B cell (primary cell): Measurements from ENCODE around the gene SF1. TPM values are rescaled to one million over a fixed set of nuclear protein-coding genes. Genes with fewer than 3 reads are reported as not detected.

Source experiments
- ATAC-seq: fragments of 200-7000 bp; cut with Tn5 transposase; one replicate; pipeline ENCODE4 v1.10.0; 2021; ENCODE audit warnings: low read depth, mild to moderate bottlenecking, moderate number of reproducible peaks, moderate library complexity
- CTCF ChIA-PET: fragments of 350-600 bp; sonication (Branson Sonifier 250); formaldehyde crosslinking; loops from one replicate; lab custom pipeline; 2021; ENCODE audit warnings: antibody characterized with exemption, inconsistent platforms; lab: Charles Lee
- POLR2A ChIA-PET: fragments of 350-600 bp; sonication (Branson Sonifier 250); formaldehyde crosslinking; loops from one replicate; lab custom pipeline; 2021; ENCODE audit warnings: antibody characterized with exemption; lab: Charles Lee
- DNase-seq: peaks from one replicate; pipeline ENCODE4 v3.0.0; 2013
- H2AFZ ChIP-seq: 2 replicates; pipeline ENCODE4 v1.6.1; 2012; ENCODE audit warnings: mild to moderate bottlenecking, low read depth, low read length; ENCODE audit not compliant: insufficient read depth, poor library complexity, severe bottlenecking
- H3K27ac ChIP-seq, 2 donors: 1 replicate in 1 of 2; 2 replicates in 1 of 2; pipeline ENCODE4 v1.5.1; 2012 to 2013; ENCODE audit warnings: low read length in 2 of 2, mild to moderate bottlenecking in 2 of 2, moderate library complexity in 1 of 2
- H3K27me3 ChIP-seq, 4 experiments: fragments of 200-600 bp in 1 of 4; sonication (generic) in 1 of 4; replicated peaks in 1 of 4; 1 replicate in 2 of 4; 2 replicates in 2 of 4; pipeline versions ENCODE4 v1.6.1 to v1.7.0; 2013 to 2016; ENCODE audit warnings: low read length in 3 of 4, mild to moderate bottlenecking in 2 of 4, mixed read lengths in 1 of 4, moderate library complexity in 1 of 4; ENCODE audit not compliant: insufficient read depth in 4 of 4, control insufficient read depth in 3 of 4; ENCODE audit errors: control extremely low read depth in 1 of 4
- H3K36me3 ChIP-seq, 2 experiments: replicated peaks in 1 of 2; 1 replicate in 1 of 2; 2 replicates in 1 of 2; pipeline versions ENCODE4 v1.6.1 to v1.7.1; 2013; ENCODE audit warnings: low read length in 1 of 2; ENCODE audit not compliant: insufficient read depth in 2 of 2, control insufficient read depth in 1 of 2; ENCODE audit errors: control extremely low read depth in 1 of 2, extremely low read depth in 1 of 2
- H3K4me1 ChIP-seq, 2 donors: fragments of 200-600 bp in 1 of 2; sonication (generic) in 1 of 2; 1 replicate in 1 of 2; 2 replicates in 1 of 2; pipeline versions ENCODE4 v1.5.1 to v1.6.1; 2013 to 2017; ENCODE audit warnings: low read length in 2 of 2; ENCODE audit not compliant: control insufficient read depth in 2 of 2, insufficient read depth in 2 of 2
- H3K4me2 ChIP-seq: replicated peaks from 2 replicates; pipeline ENCODE3; 2012; ENCODE audit warnings: mild to moderate bottlenecking, low read depth, low read length; ENCODE audit not compliant: poor library complexity, severe bottlenecking
- H3K4me3 ChIP-seq, 5 experiments: fragments of 200-600 bp in 1 of 5; sonication (generic) in 1 of 5; 1 replicate in 3 of 5; 2 replicates in 2 of 5; pipeline versions ENCODE4 v1.5.1 to v1.7.0; 2011 to 2016; ENCODE audit warnings: low read length in 4 of 5, mild to moderate bottlenecking in 4 of 5, low read depth in 2 of 5, control low read depth in 1 of 5, moderate library complexity in 1 of 5; ENCODE audit not compliant: insufficient read depth in 1 of 5; ENCODE audit errors: control extremely low read depth in 1 of 5, extremely low read depth in 1 of 5
- H3K79me2 ChIP-seq: fragments of 200-600 bp; sonication (generic); one replicate; pipeline ENCODE4 v1.6.0; 2016; ENCODE audit warnings: low read length; ENCODE audit not compliant: control insufficient read depth, insufficient read depth
- H3K9ac ChIP-seq: fragments of 200-600 bp; sonication (generic); 2 replicates; pipeline ENCODE4 v1.6.1; 2017; ENCODE audit warnings: mild to moderate bottlenecking, low read length, moderate library complexity
- H3K9me3 ChIP-seq, 3 donors: one replicate each; pipeline versions ENCODE4 v1.6.1 to v1.7.1; 2013; ENCODE audit warnings: low read length in 2 of 3; ENCODE audit not compliant: control insufficient read depth in 2 of 3, insufficient read depth in 1 of 3; ENCODE audit errors: control extremely low read depth in 1 of 3
- H4K20me1 ChIP-seq: 2 replicates; pipeline ENCODE4 v1.6.0; 2012; ENCODE audit warnings: mild to moderate bottlenecking, low read length; ENCODE audit not compliant: insufficient read depth, control insufficient read depth, poor library complexity, severe bottlenecking
- H3K27ac Mint-ChIP-seq: one replicate; pipeline ENCODE4 v1.8.0; 2021; ENCODE audit warnings: mixed read lengths
- H3K27me3 Mint-ChIP-seq: one replicate; pipeline ENCODE4 v1.8.0; 2021; ENCODE audit warnings: mixed read lengths
- H3K4me1 Mint-ChIP-seq: one replicate; pipeline ENCODE4 v1.8.0; 2021; ENCODE audit warnings: mixed read lengths
- H3K4me3 Mint-ChIP-seq: one replicate; pipeline ENCODE4 v1.8.0; 2021; ENCODE audit warnings: mixed read lengths
- H3K9me3 Mint-ChIP-seq: one replicate; pipeline ENCODE4 v1.8.0; 2022; ENCODE audit warnings: mixed read lengths; ENCODE audit not compliant: insufficient read depth
- EZH2 ChIP-seq: IDR thresholded peaks from 2 replicates; pipeline ENCODE4 v1.6.1; 2012; ENCODE audit warnings: borderline replicate concordance, low read depth, mild to moderate bottlenecking, moderate library complexity, low read length; ENCODE audit not compliant: insufficient read depth, poor library complexity, severe bottlenecking
- WGBS: methylation state at CpG from one replicate; pipeline ENCODE4 v1.1.5; 2013; ENCODE audit warnings: missing lambda C conversion rate; ENCODE audit not compliant: insufficient coverage; 5-methylcytosine and 5-hydroxymethylcytosine counted together
- intact Hi-C: fragments of 100-400 bp; cut with micrococcal nuclease; formaldehyde crosslinking; loops from one replicate; pipeline ENCODE4 v1.10.0; 2022
- polyA plus RNA-seq: library from polyadenylated mRNA; depleted of rRNA; stranded (reverse); fragments of >200 nt; gene quantifications from 2 replicates; pipeline ENCODE4 v1.2.3, GENCODE V29; 2012
- total RNA-seq, 2 donors: library from RNA; stranded (reverse); fragments of 120-200 nt in 1 of 2; gene quantifications; 1 replicate in 1 of 2; 2 replicates in 1 of 2; pipeline versions ENCODE4 v1.2.3 to v1.2.4, GENCODE V29; 2013 to 2022
- TF ChIP-seq, protein P1 (sequence below): fragments of 200-600 bp; IDR thresholded peaks from one replicate; pipeline ENCODE4 v1.8.0; 2022; ENCODE audit warnings: antibody characterized with exemption, mild to moderate bottlenecking

SF1 gene
- total and polyA plus RNA-seq, 2 donors (not counting 1 experiment from before 2014, with no cell fraction given), result 369 to 931 TPM

DNA sequence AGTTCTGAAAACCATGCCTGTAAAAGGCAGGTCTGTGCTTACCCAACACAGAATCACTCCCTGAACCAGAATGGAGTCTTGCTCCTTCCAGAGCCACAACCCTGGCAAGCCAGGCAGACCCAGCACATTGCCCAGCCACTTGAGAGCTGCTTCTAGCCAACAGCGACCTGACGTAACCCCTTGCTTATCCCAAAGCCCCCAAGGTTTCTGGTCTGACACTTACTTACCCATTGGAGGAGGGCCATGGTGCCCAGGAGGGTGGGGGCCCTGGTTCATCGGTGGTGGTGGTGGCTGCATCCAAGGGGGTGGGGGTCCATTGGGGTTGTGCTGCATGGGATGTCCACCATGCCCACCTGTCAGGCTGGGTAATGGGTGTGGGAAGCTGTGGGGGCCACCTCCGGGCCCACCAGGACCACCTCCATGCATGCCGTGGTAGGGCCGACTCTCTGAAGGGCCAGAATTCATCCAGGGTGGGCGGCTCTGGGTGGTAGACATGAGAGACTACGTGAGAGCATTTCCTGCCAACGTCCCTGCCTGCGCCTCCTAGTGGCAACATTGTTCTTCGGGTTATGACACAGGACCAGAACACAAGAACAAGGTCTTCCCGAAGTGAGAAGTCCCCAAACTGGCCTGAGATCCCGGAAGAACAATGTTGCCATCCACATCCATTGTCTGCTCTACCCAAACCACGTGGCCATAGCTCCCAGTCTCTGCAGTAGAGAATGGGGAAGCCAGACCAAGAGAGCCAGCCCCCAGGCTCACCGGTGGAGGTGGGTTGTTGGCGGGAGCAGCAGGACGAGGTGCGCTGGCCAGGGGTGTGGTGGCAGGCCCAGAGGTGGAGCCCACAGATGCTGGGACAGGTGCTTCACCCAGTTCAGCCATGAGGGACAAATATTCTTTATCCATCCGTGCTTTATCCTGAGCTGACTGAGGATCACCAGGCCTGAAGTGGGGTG is 10.7 kb downstream of the SF1 start:
- H4K20me1 ChIP-seq, result peaks cover 78% of the 10 kb centered on the region

More for the DNA sequence above, 10.7 kb downstream of the SF1 start:
- H3K4me2 ChIP-seq, result peak overlapping the region; percentile 54
- peak; percentile 82 for DNase-seq
- H3K4me3 ChIP-seq, result no peak overlapping the region
- intact Hi-C loops, result loop anchor here (1.0 kb wide), 1 partner anchor 24 kb away; no protein-coding TSS in a partner anchor
- no peaks in the 10 kb centered on the region for H3K9me3 Mint-ChIP-seq
- peaks cover 91% of the 10 kb centered on the region for H3K4me1 Mint-ChIP-seq
- no peak overlapping the region for H2AFZ ChIP-seq
- peaks cover 9 to 92% of the 10 kb centered on the region in 2 experiments for H3K36me3 ChIP-seq
- peak overlapping the region; percentile 64 to 75 for H3K27ac ChIP-seq
- POLR2A ChIA-PET, result interaction anchor here (1.2 to 2.5 kb wide), 4 partner anchors 9 to 23 kb away, joined by 3 to 10 read pairs (median 6); partner anchors contain the start of genes RASGRP2 and SF1
- no peaks in the 10 kb centered on the region for H3K9me3 ChIP-seq
- WGBS, result 51% methylated on average over 15 of the region's 19 CpGs
- peak overlapping the region; percentile 66 for H3K4me3 Mint-ChIP-seq
- no peak for TF ChIP-seq EZH2
- TF ChIP-seq, protein P1, sequence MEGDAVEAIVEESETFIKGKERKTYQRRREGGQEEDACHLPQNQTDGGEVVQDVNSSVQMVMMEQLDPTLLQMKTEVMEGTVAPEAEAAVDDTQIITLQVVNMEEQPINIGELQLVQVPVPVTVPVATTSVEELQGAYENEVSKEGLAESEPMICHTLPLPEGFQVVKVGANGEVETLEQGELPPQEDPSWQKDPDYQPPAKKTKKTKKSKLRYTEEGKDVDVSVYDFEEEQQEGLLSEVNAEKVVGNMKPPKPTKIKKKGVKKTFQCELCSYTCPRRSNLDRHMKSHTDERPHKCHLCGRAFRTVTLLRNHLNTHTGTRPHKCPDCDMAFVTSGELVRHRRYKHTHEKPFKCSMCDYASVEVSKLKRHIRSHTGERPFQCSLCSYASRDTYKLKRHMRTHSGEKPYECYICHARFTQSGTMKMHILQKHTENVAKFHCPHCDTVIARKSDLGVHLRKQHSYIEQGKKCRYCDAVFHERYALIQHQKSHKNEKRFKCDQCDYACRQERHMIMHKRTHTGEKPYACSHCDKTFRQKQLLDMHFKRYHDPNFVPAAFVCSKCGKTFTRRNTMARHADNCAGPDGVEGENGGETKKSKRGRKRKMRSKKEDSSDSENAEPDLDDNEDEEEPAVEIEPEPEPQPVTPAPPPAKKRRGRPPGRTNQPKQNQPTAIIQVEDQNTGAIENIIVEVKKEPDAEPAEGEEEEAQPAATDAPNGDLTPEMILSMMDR, result peak; percentile 90
- no peak for ATAC-seq
- peaks cover 85 to 96% of the 10 kb centered on the region in 2 donors for H3K4me1 ChIP-seq
- CTCF ChIA-PET, result interaction anchor here (0.9 to 12.2 kb wide), 10 partner anchors 9 to 102 kb away, joined by 3 to 280 read pairs (median 4); partner anchors contain the start of genes RASGRP2 and SF1
- H3K27me3 ChIP-seq, result no peaks in the 10 kb centered on the region
- peak overlapping the region; percentile 6 for H3K9ac ChIP-seq
- H3K27ac Mint-ChIP-seq, result peak overlapping the region; percentile 92
- H3K79me2 ChIP-seq, result peaks cover 56% of the 10 kb centered on the region
- no peaks in the 10 kb centered on the region for H3K27me3 Mint-ChIP-seq
